Measurements from ENCODE around the gene COPS3.
A peak's percentile ranks its signal among the peaks of the same experiment; 100 is the strongest.

COPS3 gene

GRCh38 chr17:17214646-17215436, 66.2 kb downstream of the COPS3 start:
- no peak for DNase-seq

- no peak for DNase-seq
Observed at GRCh38 chr17:17213775-17214174, 67.3 kb downstream of the COPS3 start.

DNA sequence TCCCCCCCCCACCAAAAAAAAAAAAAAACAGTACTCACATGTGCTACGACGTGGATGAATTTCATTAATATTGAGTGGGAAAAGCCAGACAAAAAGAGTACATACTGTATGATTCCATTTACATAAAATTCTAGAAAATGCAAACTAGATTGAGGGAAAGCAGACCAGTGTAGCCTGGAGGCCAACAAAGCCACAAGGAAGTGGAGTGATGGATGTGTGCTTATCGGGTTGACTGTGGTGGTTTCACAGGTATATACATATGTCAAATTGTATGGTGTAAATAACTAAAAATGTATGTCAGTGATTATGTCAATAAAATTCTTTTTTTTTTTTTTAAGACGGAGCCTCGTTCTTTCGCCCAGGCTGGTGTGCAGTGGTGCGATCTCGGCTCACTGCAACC, 73.0 kb downstream of the COPS3 start:
- no peak for DNase-seq

DNA sequence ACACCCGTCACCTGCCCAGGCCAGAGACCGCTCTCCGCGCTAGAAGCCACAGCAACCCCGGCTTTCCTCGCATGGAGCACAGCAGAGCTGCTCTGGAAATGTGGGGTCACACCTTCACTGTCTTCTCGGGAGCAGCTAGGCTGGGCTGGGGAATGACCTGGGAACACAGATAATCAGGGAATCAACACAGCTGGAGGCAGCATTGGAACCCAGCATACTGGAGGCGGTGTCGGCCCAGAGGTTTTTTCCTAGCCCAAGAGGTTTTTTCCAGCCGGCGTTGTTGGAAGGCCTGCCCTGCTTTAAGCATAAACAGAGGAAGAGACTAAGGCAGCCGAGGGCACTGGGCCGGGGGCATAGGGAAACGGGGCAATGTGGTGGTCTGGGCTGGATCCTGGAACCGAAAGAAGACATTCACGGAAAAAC, 74.1 kb downstream of the COPS3 start:
- no peak for DNase-seq

DNA sequence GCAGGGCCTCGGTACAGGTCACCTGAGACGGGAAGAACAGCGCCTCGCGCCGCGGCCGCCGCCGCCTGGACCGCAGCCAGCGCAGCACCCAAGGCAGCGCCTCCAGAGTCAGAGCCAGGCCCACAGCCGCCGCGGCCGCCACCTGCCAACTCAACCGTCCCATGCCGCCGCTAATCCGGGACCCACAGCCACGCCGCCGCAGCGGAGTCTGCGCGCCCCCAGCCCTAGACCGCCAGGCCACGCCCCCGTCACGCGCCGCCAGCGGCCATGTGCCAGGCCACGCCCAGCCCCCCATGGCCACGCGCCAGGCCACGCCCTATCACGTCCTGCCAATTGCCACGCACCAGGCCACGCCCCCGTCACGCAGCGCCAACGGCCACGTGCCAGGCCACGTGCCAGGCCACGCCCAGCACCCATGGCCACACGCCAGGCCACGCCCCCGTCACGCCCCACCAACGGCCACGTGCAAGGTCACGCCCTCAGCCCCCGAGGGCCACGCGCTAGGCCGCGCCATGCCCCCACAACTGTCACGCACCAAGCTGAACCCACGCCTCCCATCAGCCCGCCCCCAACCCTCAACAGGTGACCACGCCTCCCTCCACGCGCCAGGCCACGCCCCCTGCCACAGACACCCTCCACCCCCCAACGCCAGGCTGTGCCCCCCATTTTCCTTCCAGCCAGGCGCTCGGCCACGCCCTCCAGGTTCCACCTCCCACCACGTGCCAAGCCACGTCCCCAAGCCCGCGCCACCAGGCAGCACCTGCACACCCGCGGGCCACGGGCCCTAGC, 74.7 kb downstream of the COPS3 start, which contains the start of gene PLD6:
Gene PLD6 (minus strand): TSS at position 210 of the 789 bp plus-strand sequence. CDS start 47 bp downstream, at position 163.
- DNase-seq, result peak; percentile 58

- no peak for DNase-seq
Observed at GRCh38 chr17:17205368-17206123, 75.5 kb downstream of the COPS3 start.

DNA sequence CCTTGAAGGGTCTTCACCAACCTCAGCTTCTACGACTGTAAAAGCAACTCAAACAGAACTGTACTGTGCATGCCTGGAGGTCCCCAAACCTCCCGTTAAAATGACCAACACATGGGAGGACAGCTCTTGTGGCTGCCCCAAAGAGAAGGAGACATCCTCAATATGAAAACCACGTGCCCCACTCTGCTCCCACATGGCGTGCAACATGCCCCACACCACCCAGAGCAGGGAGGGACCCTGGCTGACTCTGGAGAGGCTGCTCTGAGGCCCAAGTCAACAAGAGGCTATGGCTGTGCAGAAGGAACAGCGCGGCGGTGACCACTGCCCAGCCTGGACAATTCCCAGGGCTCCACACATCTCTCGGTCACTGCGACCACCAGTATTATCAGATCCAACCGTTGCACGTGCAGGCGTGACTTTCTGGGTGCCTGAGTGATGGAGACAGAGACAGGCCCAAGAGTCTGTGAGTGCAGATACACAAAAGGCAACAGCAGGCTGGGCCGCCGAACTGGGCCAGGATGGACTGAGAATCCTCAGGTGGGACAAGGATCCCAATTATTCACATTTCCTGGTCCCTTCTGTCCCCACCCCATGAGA, 76.3 kb downstream of the COPS3 start:
- DNase-seq, result no peak

DNA sequence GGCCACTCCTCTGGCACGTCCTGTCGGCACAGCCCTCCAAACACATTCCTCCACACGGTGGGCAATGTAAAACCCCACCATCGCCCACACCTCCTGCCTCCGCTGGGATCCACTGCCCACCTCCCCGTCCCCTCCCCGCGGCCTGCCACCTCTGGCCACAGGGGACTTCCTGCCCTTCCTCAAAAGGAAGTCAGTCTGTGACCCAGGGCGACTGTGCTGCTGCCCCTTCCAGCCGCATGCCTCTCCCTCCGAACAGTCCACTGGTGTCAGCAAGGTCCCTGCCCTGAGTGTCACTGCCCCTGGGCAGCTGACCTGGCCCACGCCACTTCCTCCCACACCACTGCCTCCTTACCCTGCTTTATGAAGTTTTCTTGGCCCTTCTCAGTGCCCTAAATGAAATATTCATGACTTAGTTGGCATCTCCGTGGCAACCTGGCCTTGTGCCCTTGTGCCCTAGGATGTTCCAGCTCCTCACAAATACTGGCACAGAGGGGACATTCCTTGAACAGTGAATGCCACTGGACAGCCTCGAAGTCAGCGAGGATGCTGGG, 76.9 kb downstream of the COPS3 start:
- no peak for DNase-seq

GRCh38 chr17:17203173-17203730, 77.8 kb downstream of the COPS3 start:
- DNase-seq, result no peak

DNA sequence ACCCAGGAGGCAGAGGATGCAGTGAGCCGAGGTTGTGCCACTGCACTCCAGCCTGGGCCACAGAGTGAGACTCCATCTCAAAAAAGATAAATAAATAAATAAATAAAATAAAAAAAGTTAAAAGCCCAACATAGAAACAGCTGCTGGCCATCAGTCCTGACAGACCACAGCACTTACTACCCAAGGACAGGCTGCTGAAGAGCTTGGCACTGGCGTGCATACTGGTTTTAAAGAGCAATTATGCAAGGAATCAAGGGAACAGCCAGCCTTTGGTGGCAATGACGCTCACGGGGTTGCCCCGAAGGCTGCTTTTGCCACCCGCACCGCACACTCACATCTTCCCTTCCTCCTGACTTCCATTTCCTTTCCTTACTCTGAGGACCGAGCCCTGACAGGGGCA, 79.1 kb downstream of the COPS3 start:
- DNase-seq, result no peak

- DNase-seq, result no peak
Observed at GRCh38 chr17:17201271-17201670, 79.8 kb downstream of the COPS3 start.

DNA sequence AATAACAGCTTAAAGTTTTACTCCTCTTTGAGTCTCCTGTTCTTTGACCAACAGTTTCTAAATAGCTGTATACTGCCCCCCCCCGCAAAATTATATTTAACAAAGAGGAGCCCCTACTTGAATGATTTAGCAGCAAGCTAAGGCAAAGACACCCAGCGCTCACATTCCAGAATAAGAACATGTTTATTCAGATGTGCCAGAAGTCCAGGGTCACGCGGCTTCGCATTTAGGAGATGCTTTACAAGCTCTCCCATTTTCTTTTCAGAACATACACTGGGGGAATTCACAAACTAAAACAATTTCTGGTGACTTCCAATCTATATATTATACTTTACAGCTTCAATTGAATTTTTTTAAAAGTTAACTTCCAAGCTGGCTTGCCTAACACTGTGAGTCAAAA, 80.2 kb downstream of the COPS3 start:
- DNase-seq, result no peak

- DNase-seq, result no peak
Observed at GRCh38 chr17:17200311-17200710, 80.7 kb downstream of the COPS3 start.

GRCh38 chr17:17198281-17198680, 82.8 kb downstream of the COPS3 start:
- DNase-seq, result no peak

DNA sequence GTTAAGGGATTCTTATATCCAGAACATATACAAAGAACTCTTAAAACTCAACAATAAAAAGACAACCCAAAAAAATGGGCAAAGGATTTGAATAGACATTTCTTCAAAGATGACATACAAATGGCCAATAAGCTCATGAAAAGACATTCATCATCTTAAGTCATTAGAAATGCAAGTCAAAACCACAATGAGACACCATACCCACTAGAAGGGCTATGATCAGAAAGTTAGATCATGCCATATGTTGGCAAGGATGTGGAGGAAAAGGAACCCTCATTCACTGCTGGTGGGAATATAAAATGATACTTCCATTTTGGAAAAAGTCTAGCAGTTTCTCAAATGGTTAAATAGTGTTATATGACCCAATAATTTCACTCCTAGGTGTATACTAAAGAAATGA, 84.3 kb downstream of the COPS3 start:
- no peak for DNase-seq
